ENCODE measurements around the gene STK4. TPM values are rescaled to one million over a fixed set of nuclear protein-coding genes. Genes with fewer than 3 reads are reported as not detected.
"Not testable (repeated sequence)": the region's sequence is repeated elsewhere in the genome, so short reads cannot be mapped to it uniquely, and the experiment has no call there.

Gene STK4
- total RNA-seq, 1 donor from 2014 or later: 43.8 TPM

DNA sequence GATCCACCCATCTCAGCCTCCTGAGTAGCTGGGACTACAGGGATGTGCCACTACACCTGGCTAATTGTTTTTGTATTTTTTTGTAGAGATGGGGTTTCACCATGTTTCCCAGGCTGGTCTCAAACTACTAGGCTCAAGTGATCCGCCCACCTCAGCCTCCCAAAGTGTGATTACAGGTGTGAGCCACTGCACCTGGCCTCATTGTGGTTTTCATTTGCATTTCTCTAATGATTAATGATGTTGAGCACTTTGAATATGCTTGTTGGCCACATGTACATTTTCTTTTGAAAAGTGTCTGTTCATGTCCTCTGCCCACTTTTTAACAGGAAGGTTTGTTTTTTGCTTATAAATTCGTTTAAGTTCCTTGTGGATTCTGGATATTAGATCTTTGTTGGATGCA is 96.8 kb downstream of the STK4 start:
- intact Hi-C loops (cut with DNase I); DNase-seq (ENCODE audit: low spot score); ATAC-seq: not testable (repeated sequence)

DNA sequence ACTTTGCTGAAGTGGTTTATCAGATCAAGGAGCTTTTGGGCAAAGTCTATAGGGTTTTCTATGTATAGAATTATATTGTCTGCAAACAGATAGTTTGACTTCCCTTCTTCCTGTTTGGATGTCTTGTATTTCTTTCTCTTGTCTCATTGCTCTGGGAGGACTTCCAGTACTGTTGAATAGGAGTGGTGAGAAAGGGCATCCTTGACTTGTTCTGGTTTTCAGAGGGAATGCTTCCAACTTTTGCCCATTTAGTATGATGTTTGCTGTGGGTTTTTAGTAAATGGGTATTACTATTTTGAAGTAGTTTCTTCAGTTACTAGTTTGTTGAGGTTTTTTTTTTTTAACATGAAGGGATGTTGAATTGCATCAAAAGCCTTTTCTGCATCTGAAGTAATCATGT is 98.5 kb downstream of the STK4 start:
- ATAC-seq: no peak
- intact Hi-C loops (cut with DNase I): no loop called here
- no peak for DNase-seq (ENCODE audit: low spot score)

DNA sequence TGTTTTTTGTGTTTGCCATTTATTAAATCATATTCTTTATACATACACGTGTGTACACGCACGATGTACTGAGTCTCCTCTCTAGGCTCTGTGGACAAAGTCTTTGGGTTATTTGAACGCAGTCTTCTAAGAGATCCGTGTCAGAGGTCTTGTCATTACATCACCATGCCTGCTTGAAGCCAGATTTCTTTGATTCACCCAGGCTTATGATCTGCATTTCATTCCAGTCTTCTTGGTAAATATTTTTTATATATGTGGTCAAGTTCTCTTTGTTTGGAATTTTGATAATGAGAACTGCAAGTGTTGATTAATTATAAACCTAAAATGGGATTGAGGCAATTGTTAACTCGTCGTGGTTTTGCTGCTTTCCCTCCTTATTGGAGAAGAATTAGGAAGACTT is 100.1 kb downstream of the STK4 start:
- intact Hi-C loops (cut with DNase I): no loop called here
- DNase-seq (ENCODE audit: low spot score) (no peak), ATAC-seq (no peak)

DNA sequence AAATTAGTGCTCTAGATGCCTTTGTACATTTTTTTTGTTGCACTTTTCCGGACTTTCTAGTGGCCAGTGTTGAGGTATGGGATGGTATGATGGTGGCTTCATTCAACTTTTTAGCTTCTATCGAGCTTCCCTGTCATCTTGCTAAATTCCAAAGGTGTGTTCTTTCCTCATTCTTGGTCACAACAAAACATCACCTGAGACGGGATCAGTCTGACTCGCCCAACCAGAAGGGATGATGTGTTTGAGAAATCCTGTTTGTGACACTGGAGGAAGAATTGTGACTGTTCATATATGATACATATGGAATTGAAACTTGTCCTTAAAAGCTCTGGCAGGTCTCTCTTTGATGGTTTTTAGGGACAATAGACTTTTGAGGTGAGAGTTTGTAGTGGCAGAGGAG is 100.8 kb downstream of the STK4 start:
- intact Hi-C loops (cut with DNase I): no loop called here
- DNase-seq (ENCODE audit: low spot score) (no peak), ATAC-seq (no peak)

- intact Hi-C loops (cut with DNase I): no loop called here
- ATAC-seq (no peak), DNase-seq (ENCODE audit: low spot score) (no peak)
Observed at GRCh38 chr20:45067558-45067957, 101.2 kb downstream of the STK4 start.

- intact Hi-C loops (cut with DNase I): no loop called here
- DNase-seq (ENCODE audit: low spot score): no peak
- ATAC-seq: no peak
Observed at GRCh38 chr20:45069261-45069660, 102.9 kb downstream of the STK4 start.

DNA sequence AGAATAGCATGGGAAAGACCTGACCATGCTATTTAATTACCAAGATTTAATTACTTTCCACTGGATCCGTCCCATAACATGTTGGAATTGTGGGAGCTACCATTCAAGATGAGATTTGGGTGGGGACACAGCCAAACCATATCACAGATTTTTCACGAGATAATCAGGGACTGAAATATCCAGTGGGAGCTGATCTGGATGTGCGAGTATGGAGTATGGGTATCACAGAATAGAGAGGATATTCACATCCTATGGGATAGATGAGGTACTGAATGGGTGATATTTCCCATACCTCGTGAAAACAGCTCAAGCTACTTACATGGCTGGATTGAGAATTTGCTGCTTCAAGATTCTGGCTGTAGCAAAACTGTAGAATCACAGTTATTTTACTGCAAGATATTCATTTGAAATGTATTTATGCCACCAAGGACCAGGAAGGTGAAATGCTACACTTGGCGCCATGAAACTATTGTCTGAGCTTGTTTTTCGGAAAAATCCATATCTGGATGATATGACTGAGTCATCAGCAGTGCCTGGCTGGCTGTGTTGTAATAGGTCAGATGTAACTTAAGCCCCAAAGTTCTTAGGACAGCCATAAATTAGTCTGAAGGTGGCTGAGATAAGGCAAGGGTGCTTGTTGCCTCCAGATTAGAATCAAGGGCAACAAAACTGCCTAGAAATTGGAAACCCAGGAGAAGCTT is 104.8 kb downstream of the STK4 start:
- intact Hi-C loops (cut with DNase I): no loop called here
- DNase-seq (ENCODE audit: low spot score): no peak
- ATAC-seq: no peak

- intact Hi-C loops (cut with DNase I): no loop called here
- DNase-seq (ENCODE audit: low spot score): no peak
- no peak for ATAC-seq
Observed at GRCh38 chr20:45072066-45072465, 105.8 kb downstream of the STK4 start.

DNA sequence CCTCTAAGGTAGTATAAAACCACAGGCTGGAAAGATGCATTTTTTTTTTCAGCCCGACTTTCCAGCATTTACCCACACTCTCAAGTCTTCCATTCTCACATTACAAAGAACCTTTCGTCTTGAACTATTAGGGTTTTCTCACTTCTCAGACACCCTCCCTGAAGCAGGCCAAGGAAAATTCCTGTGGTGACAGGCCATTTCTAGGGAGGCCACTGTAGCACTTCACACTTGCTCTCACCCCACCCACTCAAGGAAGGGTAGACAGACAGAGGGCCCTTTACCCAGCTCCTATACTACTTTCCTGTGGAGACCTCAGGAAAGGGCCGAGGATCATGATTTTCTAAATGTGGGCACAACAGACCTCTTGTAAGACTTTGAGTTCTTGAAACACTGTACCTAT is 106.9 kb downstream of the STK4 start:
- intact Hi-C loops (cut with DNase I): no loop called here
- ATAC-seq (no peak), DNase-seq (ENCODE audit: low spot score) (no peak)

- ATAC-seq (no peak), DNase-seq (ENCODE audit: low spot score) (no peak)
- intact Hi-C loops (cut with DNase I): no loop called here
Observed at GRCh38 chr20:45077559-45077958, 111.2 kb downstream of the STK4 start.

DNA sequence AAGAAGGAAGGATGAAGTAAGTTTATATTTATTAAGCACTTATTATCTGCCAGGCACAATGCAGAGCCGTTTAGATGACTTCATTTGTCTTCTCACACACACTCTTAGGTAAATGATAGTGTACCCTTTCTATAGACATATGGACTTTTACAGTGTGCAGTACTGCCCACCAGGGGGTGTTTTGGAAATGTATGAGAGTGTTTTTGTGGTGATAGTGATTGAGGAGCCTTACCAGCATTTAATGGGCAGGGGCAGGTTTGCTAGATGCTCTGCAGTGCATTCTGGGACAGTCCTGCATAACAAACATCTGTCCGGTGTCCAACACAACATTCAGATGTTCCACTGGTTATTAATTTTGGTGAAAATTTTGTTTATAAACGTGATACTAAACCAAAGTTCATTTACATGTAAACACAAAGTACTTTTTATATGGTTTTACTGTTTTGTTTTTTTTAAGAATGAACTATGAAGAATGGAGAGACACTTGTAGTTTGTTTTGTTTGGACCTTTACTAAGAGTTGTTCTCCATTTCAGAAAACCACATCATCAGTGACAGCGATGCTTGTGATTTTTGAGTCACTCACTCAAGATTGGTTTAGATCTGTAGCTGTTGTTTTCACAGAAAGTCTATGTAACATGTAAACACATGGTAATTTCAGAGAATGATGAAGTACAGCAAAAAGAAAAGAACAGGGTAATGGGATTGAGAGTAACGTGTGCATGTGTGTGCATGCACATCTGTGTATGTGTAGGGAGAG is 114.7 kb downstream of the STK4 start:
- intact Hi-C loops (cut with DNase I): no loop called here
- DNase-seq (ENCODE audit: low spot score) (no peak), ATAC-seq (no peak)

DNA sequence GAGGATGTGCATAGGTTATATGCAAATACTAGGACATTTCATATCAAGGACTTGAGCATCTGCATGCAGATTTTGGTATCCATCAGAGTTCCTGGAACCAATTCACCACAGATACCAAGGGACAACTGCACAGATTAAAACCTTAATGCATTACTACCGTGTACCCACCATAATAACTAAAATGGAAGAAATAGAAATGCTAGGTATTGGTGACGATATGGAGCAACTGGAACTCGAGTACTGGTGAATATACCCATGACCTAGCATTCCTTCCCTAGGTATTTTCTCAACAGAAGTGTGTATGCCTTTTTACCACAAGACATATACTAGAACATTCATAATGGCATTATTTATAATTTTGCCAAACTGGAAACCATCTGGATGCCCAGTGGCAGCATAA is 116.2 kb downstream of the STK4 start:
- intact Hi-C loops (cut with DNase I): no loop called here
- no peak for ATAC-seq
- no peak for DNase-seq (ENCODE audit: low spot score)

DNA sequence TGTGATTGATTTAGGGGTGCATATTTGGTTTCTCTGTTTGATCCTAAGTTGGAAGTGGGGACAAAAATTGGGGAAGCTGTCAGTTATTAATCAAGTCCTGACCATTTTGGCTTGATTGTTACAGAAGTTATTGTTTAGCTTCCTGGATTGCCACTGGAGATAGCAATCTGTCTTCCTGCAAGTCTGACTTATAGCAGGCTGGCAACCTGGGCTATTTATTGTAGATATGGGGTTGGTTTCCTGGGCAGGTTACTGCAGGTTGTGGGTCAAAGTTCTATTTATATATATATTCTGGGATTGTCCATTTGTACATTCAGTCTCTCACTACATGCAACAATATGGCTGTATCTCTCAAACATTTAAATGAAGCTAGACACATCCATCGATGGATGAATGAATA is 116.8 kb downstream of the STK4 start:
- intact Hi-C loops (cut with DNase I): no loop called here
- DNase-seq (ENCODE audit: low spot score) (no peak), ATAC-seq (no peak)

DNA sequence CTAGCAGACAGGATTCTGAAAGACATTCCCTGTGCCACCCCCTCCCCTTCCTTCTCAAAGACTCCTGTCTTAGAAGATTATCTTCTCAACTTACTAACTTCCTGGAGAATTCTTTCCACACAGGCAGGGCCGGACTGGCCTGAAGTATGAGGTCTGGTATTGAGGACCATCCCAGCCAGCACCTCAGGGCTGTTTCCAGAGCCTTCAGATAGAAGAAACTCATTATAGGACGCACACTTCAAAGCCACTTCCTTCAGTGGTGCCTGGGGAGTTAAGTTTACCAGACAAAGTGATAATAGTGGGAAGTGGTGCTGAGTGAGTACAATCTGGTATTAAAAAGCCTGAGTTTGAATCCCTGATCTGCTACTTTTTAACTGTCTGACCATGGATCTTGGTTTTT is 119.0 kb downstream of the STK4 start:
- DNase-seq (ENCODE audit: low spot score): no peak
- intact Hi-C loops (cut with DNase I): no loop called here
- ATAC-seq: no peak

DNA sequence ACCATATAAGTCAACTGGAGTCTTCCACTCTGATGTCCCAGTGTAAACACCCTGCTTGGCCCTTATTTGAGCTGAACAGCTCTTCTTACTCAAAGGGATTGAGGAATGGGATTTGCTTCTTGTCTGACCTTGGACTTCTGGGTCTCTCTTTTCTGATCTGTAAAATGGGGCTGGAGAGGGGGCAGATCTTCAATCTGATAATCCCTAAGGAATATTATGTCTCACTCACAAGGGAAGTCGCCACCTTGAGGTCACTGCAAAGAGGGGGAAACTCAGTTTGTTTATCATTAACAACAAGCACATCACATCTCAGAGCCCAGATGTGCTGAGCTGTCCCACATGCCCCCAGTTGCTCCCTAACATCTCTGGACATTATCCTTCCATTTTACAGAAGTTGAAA is 119.6 kb downstream of the STK4 start:
- no peak for DNase-seq (ENCODE audit: low spot score)
- ATAC-seq: no peak
- intact Hi-C loops (cut with DNase I): no loop called here

DNA sequence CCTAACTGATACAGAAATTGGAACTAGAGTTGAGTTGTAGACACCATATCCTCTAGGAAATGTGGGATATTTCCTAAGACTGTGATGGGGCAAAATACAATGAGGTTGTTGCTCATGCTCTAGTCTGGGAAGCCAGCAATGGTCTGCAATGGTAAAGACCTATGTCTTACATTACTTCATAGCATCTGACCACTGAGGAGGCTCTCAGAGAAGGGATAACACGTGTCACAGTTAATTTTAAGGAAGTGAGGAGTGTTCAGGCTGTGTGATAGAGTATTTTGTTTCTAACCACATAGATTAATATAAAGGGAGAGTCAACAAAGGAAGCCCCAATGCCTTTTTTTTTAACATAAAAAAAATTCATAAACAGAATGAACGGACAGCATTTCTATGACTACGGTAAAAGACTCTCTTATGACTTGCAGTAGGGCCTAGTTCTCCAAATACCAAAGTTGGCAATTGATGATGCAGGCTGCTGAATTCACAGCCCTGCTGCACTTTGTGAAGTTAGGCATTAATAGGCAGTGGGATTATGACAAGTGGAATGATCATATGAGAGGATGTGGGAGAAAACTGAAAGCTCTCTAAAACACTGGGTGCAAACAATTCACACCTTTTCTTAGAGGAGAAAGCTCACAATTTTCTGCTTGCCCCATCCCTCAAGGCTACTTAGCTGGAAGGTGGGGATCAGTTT is 120.9 kb downstream of the STK4 start:
- no peak for DNase-seq (ENCODE audit: low spot score)
- no peak for ATAC-seq
- intact Hi-C loops (cut with DNase I): no loop called here

DNA sequence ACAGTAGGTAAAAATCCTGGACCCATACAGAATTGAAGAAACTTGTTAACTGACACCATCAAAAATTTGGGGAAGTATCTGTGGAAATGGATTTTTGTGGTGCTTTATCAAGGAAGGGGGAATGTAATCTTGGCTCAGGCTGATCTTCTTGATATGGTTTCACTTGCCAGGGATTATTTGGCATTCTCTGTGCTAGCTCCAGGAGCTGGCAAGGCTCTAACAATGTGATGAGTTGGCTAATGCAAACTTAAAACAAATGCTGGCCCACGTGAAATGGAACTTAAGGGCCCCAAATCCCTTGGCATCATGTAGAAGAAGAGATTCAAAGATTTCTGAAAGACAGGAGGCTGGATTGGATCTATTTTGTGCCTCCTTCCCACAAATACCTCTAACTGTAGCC is 121.5 kb downstream of the STK4 start:
- ATAC-seq (no peak), DNase-seq (ENCODE audit: low spot score) (no peak)
- intact Hi-C loops (cut with DNase I): no loop called here

- intact Hi-C loops (cut with DNase I): no loop called here
- DNase-seq (ENCODE audit: low spot score) (no peak), ATAC-seq (no peak)
Observed at GRCh38 chr20:45088247-45088646, 121.9 kb downstream of the STK4 start.

GRCh38 chr20:45090481-45090880 is 124.2 kb downstream of the STK4 start:
- DNase-seq (ENCODE audit: low spot score): no peak
- ATAC-seq: no peak
- intact Hi-C loops (cut with DNase I): no loop called here

DNA sequence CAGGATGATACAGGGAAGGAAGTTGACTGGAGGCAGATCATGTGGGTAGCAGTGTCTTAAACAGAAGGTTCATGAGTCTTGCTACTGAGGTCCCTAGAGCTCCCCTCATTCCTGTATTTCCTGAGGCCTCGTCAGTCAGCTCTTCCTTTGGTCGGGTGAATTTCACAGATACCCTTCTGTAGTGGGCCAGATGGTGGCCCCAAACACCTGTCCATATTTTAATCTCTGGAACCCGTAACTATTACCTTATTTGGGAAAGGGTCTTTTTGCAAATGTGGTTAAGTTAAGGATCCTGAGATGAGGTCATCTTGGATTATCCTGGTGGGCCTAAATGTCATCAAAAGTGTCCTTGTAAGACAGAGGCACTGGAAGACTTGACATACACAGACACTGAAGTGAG is 125.1 kb downstream of the STK4 start:
- no peak for DNase-seq (ENCODE audit: low spot score)
- ATAC-seq: no peak
- intact Hi-C loops (cut with DNase I): no loop called here

All from sciatic nerve (tissue), 2 donors.